LNCAP (cell line): ENCODE data around the gene EPHA2.

Experiments
- TF ChIP-seq, protein P1 (sequence below): fragments of 450-650 bp; IDR thresholded peaks from 2 replicates; pipeline ENCODE4 v1.5.1; 2017; ENCODE audit warnings: mild to moderate bottlenecking

EPHA2 gene

DNA sequence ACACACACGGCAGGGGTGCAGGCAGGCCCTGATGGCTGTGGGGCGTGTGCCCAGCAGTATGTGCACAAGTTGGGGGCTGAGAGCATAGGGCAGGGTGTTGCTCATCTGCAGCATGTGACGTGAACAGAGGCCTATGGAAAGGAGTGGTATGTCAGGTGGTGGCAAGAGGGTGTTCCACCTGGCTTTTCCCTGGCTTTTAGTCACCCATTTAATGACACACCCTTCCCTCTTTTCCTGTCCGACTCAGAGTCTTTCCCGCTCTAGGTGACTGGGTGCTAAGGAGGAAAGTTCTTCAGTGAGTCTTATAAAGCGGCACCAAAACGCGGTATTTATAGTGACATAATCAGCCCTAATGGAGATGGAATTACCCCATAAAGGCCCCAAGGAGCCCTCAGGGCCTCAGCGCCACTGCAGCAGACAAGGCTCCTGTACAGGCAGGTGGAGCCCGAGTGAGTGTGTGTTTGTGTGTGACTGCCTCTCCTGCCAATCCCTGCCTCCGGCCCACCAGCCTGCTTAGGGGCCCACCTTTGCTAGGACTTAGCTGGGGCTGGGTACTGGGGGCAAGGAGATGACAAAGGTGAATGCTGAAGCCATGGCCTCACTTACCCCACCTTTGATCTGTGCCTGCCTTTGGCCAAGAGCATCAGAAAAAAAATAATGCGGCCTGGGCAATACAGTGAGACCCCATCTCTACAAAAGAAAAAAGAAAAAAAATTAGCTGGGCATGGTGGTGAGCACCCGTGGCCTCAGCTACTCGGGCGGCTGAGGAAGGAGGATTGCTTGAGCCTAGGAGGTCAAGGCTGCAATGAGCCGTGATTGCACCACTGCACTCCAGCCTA is 3.3 kb upstream of the EPHA2 start:
- TF ChIP-seq, protein P1, sequence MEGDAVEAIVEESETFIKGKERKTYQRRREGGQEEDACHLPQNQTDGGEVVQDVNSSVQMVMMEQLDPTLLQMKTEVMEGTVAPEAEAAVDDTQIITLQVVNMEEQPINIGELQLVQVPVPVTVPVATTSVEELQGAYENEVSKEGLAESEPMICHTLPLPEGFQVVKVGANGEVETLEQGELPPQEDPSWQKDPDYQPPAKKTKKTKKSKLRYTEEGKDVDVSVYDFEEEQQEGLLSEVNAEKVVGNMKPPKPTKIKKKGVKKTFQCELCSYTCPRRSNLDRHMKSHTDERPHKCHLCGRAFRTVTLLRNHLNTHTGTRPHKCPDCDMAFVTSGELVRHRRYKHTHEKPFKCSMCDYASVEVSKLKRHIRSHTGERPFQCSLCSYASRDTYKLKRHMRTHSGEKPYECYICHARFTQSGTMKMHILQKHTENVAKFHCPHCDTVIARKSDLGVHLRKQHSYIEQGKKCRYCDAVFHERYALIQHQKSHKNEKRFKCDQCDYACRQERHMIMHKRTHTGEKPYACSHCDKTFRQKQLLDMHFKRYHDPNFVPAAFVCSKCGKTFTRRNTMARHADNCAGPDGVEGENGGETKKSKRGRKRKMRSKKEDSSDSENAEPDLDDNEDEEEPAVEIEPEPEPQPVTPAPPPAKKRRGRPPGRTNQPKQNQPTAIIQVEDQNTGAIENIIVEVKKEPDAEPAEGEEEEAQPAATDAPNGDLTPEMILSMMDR, result no peak

DNA sequence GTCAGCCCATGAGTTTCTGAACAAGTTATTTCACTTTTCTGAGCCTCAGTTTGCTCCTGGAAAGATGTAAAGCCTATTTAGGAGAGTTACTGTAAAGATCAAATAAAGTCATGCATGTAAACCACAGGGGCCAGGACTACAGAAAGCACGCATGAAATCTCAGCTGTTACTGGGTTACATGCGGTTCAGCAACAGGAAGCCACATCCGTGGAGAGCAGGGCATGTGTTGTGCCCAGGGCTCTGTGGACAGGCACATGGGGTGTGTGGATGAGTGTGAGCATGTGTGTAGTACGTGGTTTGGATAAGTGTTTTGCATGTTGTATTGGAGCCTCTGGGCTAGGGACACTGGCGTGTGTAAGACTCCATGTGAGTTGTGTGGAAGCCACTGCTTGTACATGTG is 2.2 kb upstream of the EPHA2 start:
- TF ChIP-seq, protein P1, result no peak

DNA sequence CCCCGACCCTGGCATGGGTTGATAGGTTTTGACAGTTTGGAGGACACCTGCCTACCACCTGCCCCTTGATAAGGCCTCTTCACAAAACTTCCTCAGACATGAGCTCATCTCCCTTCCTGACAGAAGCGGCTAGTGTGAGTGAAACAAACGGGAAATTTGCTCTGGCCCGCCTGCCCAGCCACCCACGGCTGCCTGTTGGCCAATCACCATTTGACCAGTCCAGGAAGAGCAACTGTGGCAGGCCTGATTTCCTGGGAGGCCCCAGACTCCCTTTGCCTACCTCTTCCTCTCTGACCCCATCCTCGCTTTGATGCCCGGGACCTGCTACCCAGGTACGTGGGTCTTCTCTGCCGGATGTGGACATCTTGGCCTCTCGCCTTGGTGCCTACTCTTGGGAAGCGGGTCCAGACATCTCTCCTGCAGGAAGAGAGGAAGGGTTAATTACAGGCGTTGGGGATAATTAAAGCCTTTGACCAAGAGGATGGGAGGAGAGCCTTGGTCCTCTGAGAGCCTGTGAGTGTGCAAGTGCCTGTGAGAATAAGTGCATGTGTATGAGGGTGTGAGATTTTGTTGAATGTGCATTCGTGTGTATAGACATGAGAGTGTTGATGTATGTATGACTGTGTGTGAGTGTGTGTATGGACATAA is 1.1 kb upstream of the EPHA2 start:
- TF ChIP-seq, protein P1, result no peak

DNA sequence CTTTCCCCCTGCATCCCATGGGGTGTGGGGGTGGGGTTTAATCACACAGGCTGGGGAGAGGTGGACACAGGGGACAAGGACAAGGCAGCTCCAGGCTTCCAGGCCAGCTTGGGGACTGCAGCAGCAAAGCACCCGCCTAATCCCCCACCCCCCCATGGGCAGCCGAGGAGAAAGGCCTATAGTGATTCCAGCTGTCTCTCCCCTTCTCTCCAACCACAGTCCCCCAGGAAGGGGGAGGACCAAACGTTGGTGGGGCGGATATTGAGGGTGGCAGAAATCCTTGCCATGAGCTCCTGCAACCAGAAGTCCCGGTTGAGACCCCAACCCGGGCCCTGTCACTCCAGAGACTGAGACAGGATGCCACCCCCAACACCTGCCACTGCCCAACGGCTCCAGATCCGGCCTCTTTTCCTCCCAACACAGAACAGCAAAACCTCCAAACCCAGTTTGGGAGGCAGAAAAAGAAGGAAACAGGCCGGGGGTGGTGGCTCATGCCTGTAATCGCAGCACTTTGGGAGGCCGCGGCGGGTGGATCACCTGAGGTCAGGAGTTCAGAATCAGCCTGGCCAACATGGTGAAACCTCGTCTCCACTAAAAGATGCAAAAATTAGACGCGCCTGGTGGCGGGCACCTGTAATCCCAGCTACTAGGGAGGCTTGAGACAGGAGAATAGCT is 1.7 kb downstream of the EPHA2 start:
- TF ChIP-seq, protein P1, result no peak

DNA sequence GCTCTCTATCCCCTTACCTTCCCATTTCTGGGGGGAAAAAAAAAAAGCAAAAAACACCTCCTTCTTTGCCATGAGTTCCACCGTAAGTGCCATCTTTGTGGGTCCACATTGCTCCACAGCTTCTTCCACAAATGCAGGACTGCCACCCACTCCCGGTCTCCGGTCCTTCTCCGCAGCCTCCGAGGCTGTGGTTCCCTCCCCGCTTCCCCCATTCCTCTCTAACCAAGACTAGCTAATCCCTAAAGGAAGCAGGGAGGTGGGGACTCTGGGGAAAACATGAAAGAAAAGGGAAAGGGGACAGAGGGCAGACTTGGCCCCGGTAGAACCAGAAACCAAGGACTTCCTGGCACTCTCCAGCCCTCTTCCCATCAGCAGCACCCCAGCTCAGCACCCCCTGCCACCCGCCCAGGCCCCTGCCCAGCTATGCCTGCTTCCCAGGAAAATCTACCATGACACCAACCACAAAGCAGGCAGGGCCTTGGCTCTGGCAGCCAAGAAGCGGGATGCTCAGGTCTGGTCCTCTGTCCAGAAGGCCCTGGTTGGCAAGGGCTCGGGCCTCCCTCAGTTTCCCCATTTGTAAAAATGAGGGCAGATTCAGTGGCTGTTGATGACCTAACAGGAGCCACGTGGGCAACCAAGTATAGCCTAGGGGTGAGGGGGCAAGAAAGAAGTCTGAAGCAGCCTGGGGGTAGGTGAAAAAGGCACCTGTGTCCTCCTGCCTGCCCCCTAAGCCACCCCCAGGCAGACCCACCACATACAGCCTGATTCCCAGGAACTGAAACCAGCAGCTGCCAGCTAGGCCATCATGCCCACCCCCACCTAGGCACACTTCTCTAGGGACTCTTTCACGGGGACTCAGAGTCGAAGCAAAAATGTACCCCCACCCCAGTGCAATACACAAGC is 2.5 kb downstream of the EPHA2 start:
- TF ChIP-seq, protein P1, result no peak

DNA sequence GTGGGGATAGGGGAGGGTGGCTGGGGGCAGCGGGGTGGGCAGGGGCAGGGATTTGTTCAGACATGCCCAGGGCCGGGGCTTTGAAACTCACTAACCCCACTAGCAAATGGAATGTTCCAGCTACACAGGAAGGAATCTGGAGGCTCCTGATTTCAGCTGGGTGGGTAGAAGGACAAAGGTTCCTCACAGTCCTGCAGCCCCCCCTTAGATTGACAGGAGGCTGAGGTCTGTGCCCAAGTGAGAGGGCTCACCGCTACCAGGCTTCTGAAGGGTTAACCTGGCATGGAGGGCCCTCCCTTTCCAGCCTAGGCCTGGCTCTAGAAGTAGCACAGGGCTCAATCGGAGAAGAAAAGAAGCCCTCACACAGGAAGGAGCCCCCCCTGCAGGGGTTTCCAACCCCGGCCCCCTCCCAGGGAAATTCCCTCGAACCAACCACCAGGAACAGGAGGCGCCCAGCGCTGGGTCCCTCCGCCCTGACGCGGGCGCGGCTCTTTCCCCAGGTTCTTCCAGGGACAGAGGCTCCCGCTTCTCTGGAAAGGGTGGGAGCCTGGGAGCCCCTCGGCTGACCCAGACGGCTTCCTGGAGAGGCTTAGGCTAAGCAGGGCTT is 3.3 kb downstream of the EPHA2 start:
- TF ChIP-seq, protein P1, result no peak
